ENCODE measurements around the gene ORC4. TPM values are rescaled to one million over a fixed set of nuclear protein-coding genes. Genes with fewer than 3 reads are reported as not detected.

Gene ORC4
- total RNA-seq, 1 donor from 2014 or later: 41.3 TPM

- Histone ChIP-seq H3K27me3 (ENCODE audit: low read depth) (no peaks in the 10 kb centered on the region), H3K9me3 (no peaks in the 10 kb centered on the region), H3K36me3 (peaks cover 40% of the 10 kb centered on the region), H3K27ac (no peak overlapping the region), H3K4me3 (no peak overlapping the region), H3K4me1 (peaks cover 11% of the 10 kb centered on the region)
- ATAC-seq (no peak), DNase-seq (no peak)
- intact Hi-C loops (cut with DNase I): no loop called here
- TF ChIP-seq CTCF (IDR thresholded peaks at IDR 0.05): no peak
Observed at GRCh38 chr2:147923846-147924245, 96.7 kb downstream of the ORC4 start.

GRCh38 chr2:147917161-147917560 is 103.4 kb downstream of the ORC4 start:
- TF ChIP-seq CTCF (IDR thresholded peaks at IDR 0.05): no peak
- Histone ChIP-seq H3K9me3 (no peaks in the 10 kb centered on the region), H3K4me3 (no peak overlapping the region), H3K4me1 (peaks cover 12% of the 10 kb centered on the region), H3K27ac (no peak overlapping the region), H3K27me3 (ENCODE audit: low read depth) (no peaks in the 10 kb centered on the region), H3K36me3 (peaks cover 26% of the 10 kb centered on the region)
- ATAC-seq (no peak), DNase-seq (no peak)
- intact Hi-C loops (cut with DNase I): loop anchor here (5.0 kb wide), 1 partner anchor 675 kb away; no protein-coding TSS in a partner anchor

GRCh38 chr2:147916723-147917122 is 103.8 kb downstream of the ORC4 start:
- intact Hi-C loops (cut with DNase I): loop anchor here (5.0 kb wide), 1 partner anchor 674 kb away; no protein-coding TSS in a partner anchor
- H3K27me3 ChIP-seq (ENCODE audit: low read depth): no peaks in the 10 kb centered on the region
- ATAC-seq (no peak), DNase-seq (no peak)
- peaks cover 12% of the 10 kb centered on the region for H3K4me1 ChIP-seq
- no peaks in the 10 kb centered on the region for H3K9me3 ChIP-seq
- H3K36me3 ChIP-seq: peaks cover 26% of the 10 kb centered on the region
- no peak overlapping the region for H3K27ac ChIP-seq
- H3K4me3 ChIP-seq: no peak overlapping the region
- TF ChIP-seq CTCF (IDR thresholded peaks at IDR 0.05): no peak

GRCh38 chr2:147916067-147916466 is 104.5 kb downstream of the ORC4 start:
- intact Hi-C loops (cut with DNase I): loop anchor here (5.0 kb wide), 1 partner anchor 674 kb away; no protein-coding TSS in a partner anchor
- TF ChIP-seq CTCF (IDR thresholded peaks at IDR 0.05): no peak
- H3K36me3 ChIP-seq: peaks cover 25% of the 10 kb centered on the region
- H3K4me3 ChIP-seq: no peak overlapping the region
- no peaks in the 10 kb centered on the region for H3K9me3 ChIP-seq
- H3K27ac ChIP-seq: no peak overlapping the region
- peaks cover 12% of the 10 kb centered on the region for H3K4me1 ChIP-seq
- no peak for ATAC-seq
- H3K27me3 ChIP-seq (ENCODE audit: low read depth): no peaks in the 10 kb centered on the region
- DNase-seq: no peak

- ATAC-seq (no peak), DNase-seq (no peak)
- Histone ChIP-seq H3K36me3 (peaks cover 21% of the 10 kb centered on the region), H3K4me3 (no peak overlapping the region), H3K27ac (no peak overlapping the region), H3K27me3 (ENCODE audit: low read depth) (no peaks in the 10 kb centered on the region), H3K4me1 (peaks cover 15% of the 10 kb centered on the region), H3K9me3 (no peaks in the 10 kb centered on the region)
- no peak for TF ChIP-seq CTCF (IDR thresholded peaks at IDR 0.05)
- intact Hi-C loops (cut with DNase I): no loop called here
Observed at GRCh38 chr2:147913701-147914480, 106.6 kb downstream of the ORC4 start.

All from lower lobe of right lung (tissue), 2 donors.